Skeletal muscle satellite cell (primary cell): ENCODE measurements around the gene MTUS2.

Experiments used
- H3K27me3 ChIP-seq: 2 replicates; pipeline ENCODE4 v1.7.0; 2013; ENCODE audit warnings: low read length; ENCODE audit not compliant: control insufficient read depth, insufficient read depth
- H3K36me3 ChIP-seq: 2 replicates; pipeline ENCODE4 v1.7.0; 2013; ENCODE audit warnings: mild to moderate bottlenecking, control low read depth, low read length; ENCODE audit not compliant: insufficient read depth
- H3K4me1 ChIP-seq: 2 replicates; pipeline ENCODE4 v1.7.0; 2013; ENCODE audit warnings: low read length; ENCODE audit not compliant: control insufficient read depth, insufficient read depth
- H3K4me2 ChIP-seq: 2 replicates; pipeline ENCODE4 v1.7.0; 2013; ENCODE audit warnings: mild to moderate bottlenecking, low read length
- H3K4me3 ChIP-seq: 2 replicates; pipeline ENCODE4 v1.7.0; 2013; ENCODE audit warnings: low read length
- H3K9ac ChIP-seq: 2 replicates; pipeline ENCODE4 v1.7.0; 2013; ENCODE audit warnings: mild to moderate bottlenecking, low read depth, low read length, moderate library complexity
- H3K9me3 ChIP-seq: replicated peaks from 2 replicates; pipeline ENCODE4 v1.7.0; 2013; ENCODE audit warnings: mild to moderate bottlenecking, control low read depth, low read length

MTUS2 gene

DNA sequence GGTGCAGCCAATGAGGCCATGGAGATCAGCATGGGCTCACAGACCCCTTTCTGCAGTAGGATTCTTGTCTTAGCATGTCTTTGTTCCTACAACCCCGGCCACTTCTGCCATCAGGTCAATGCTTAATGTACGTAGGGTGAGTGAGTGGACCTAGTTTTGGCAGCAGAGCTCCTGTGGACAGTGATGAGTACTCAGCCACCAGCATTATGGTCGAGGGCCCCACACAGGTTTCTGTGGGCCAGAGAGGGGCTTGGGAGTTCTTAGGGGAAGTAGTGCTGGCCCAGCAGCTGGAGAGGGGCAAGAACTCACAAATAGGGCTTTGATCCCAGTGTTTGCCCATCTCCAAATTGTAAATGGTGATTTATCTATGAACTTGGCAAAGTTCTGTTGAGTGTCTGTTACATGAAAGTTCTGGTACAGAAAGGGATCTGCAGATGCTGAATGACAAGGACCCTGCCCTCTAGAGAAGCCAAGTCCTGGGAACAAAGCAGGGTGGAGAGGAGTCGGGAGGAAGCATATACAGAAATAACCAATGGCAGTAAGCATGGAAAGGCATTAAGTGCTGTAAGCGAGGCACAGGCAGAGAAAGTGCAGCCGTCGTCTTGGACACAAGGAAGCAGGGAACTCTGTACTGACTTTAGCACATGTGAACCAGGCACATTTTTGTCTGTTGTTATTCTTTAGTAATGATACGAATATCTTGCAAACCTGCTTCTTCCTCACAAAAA lies 185.1 kb downstream of the MTUS2 start:
- Histone ChIP-seq H3K9me3 (no peaks in the 10 kb centered on the region), H3K4me1 (no peaks in the 10 kb centered on the region), H3K4me3 (no peak overlapping the region), H3K9ac (no peak overlapping the region), H3K4me2 (no peak overlapping the region), H3K36me3 (no peaks in the 10 kb centered on the region), H3K27me3 (no peaks in the 10 kb centered on the region)

GRCh38 chr13:29005763-29006120 lies 185.6 kb downstream of the MTUS2 start:
- Histone ChIP-seq H3K9ac (no peak overlapping the region), H3K9me3 (no peaks in the 10 kb centered on the region), H3K36me3 (no peaks in the 10 kb centered on the region), H3K4me2 (no peak overlapping the region), H3K4me3 (no peak overlapping the region), H3K4me1 (no peaks in the 10 kb centered on the region), H3K27me3 (no peaks in the 10 kb centered on the region)

DNA sequence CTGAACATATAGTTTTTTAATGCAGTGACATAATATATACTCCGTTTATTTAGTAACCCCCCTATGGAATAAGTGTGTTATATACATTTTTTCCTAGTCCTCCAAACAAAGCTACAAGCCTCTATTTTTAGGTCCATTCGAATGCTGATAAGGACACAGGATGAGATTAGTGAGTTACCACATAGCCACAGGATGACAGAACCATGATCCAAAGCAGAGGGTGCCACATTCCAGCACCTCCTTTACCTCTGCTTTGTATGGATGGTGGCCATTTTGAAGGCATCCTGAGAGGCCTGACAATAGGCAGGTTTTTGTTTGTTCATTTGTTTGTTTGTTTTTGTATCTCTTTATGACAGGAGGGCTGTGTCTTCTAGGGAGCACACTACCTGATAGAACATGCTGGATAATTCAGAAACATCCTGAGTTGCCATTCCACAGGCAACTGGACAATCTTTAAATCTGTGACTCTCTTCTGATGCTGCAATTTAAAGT lies 186.3 kb downstream of the MTUS2 start:
- H3K9ac ChIP-seq, result no peak overlapping the region
- H3K36me3 ChIP-seq, result no peaks in the 10 kb centered on the region
- no peaks in the 10 kb centered on the region for H3K27me3 ChIP-seq
- H3K4me1 ChIP-seq, result no peaks in the 10 kb centered on the region
- H3K4me3 ChIP-seq, result no peak overlapping the region
- no peaks in the 10 kb centered on the region for H3K9me3 ChIP-seq
- H3K4me2 ChIP-seq, result no peak overlapping the region

- H3K4me1 ChIP-seq, result no peaks in the 10 kb centered on the region
- no peak overlapping the region for H3K4me2 ChIP-seq
- no peak overlapping the region for H3K4me3 ChIP-seq
- H3K9ac ChIP-seq, result no peak overlapping the region
- no peaks in the 10 kb centered on the region for H3K36me3 ChIP-seq
- no peaks in the 10 kb centered on the region for H3K9me3 ChIP-seq
- no peaks in the 10 kb centered on the region for H3K27me3 ChIP-seq
These were observed 188.2 kb downstream of the MTUS2 start for GRCh38 chr13:29008296-29008695.

DNA sequence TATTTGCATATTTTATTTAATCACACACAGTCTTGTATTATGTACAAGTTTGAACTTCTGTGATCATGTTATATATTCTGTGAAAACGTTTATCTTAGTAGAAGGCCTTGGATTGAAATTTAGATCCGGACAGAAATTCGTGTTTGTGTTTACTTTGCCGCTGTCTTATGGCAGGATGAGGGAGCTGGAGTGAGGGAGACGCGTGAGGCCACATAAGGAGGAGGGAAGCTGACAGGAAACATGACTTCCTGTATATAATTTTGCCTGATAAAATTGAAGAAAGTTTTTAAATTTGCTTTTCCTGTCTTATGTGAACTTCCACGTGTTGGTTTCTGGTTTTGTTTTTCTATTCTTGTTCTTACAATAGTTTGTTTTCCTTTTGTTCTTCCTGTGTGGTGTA lies 200.2 kb downstream of the MTUS2 start:
- Histone ChIP-seq H3K9ac (no peak overlapping the region), H3K36me3 (no peaks in the 10 kb centered on the region), H3K27me3 (no peaks in the 10 kb centered on the region), H3K4me1 (no peaks in the 10 kb centered on the region), H3K4me3 (no peak overlapping the region), H3K4me2 (no peak overlapping the region), H3K9me3 (no peaks in the 10 kb centered on the region)

GRCh38 chr13:29021311-29021710 lies 201.2 kb downstream of the MTUS2 start:
- Histone ChIP-seq H3K9ac (no peak overlapping the region), H3K4me3 (no peak overlapping the region), H3K4me2 (no peak overlapping the region), H3K36me3 (no peaks in the 10 kb centered on the region), H3K9me3 (no peaks in the 10 kb centered on the region), H3K4me1 (no peaks in the 10 kb centered on the region), H3K27me3 (no peaks in the 10 kb centered on the region)

GRCh38 chr13:29021717-29022116 lies 201.6 kb downstream of the MTUS2 start:
- H3K4me2 ChIP-seq, result no peak overlapping the region
- H3K9ac ChIP-seq, result no peak overlapping the region

GRCh38 chr13:29022410-29022809 lies 202.3 kb downstream of the MTUS2 start:
- Histone ChIP-seq H3K4me1 (no peaks in the 10 kb centered on the region), H3K36me3 (no peaks in the 10 kb centered on the region), H3K4me2 (no peak overlapping the region), H3K27me3 (no peaks in the 10 kb centered on the region), H3K9me3 (no peaks in the 10 kb centered on the region), H3K9ac (no peak overlapping the region), H3K4me3 (no peak overlapping the region)

More at GRCh38 chr13:29021717-29022116, 201.6 kb downstream of the MTUS2 start:
- Histone ChIP-seq H3K36me3 (no peaks in the 10 kb centered on the region), H3K4me1 (no peaks in the 10 kb centered on the region), H3K9me3 (no peaks in the 10 kb centered on the region), H3K27me3 (no peaks in the 10 kb centered on the region), H3K4me3 (no peak overlapping the region)

DNA sequence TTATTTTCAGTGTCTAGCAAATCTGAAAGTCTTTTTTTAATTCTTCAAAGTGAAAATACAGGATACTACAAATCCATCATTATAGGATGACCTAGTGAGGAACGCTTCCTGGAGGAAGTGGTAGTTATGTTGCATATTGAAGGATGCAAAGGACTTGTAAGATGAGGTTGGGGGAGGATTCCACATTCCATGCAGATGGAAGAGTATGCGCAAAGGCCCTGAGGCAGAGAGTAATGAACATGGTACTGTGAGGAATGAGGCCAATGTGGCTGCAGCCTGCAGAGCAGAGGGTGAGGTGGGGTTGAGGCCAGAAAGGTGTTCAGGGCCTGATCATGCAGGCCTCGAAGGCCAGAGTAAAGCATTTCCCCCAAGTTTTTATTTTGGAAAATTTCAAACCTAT lies 202.8 kb downstream of the MTUS2 start:
- no peaks in the 10 kb centered on the region for H3K4me1 ChIP-seq
- no peak overlapping the region for H3K4me2 ChIP-seq
- no peaks in the 10 kb centered on the region for H3K36me3 ChIP-seq
- H3K27me3 ChIP-seq, result no peaks in the 10 kb centered on the region
- H3K9me3 ChIP-seq, result no peaks in the 10 kb centered on the region
- H3K9ac ChIP-seq, result no peak overlapping the region
- no peak overlapping the region for H3K4me3 ChIP-seq

- Histone ChIP-seq H3K4me3 (no peak overlapping the region), H3K4me1 (no peaks in the 10 kb centered on the region), H3K9ac (no peak overlapping the region), H3K36me3 (no peaks in the 10 kb centered on the region), H3K4me2 (no peak overlapping the region), H3K9me3 (no peaks in the 10 kb centered on the region), H3K27me3 (no peaks in the 10 kb centered on the region)
These were observed 204.6 kb downstream of the MTUS2 start for GRCh38 chr13:29024783-29025182.

GRCh38 chr13:29028868-29029267 lies 208.7 kb downstream of the MTUS2 start:
- Histone ChIP-seq H3K4me2 (no peak overlapping the region), H3K36me3 (no peaks in the 10 kb centered on the region), H3K4me3 (no peak overlapping the region), H3K9ac (no peak overlapping the region), H3K27me3 (no peaks in the 10 kb centered on the region), H3K4me1 (no peaks in the 10 kb centered on the region), H3K9me3 (no peaks in the 10 kb centered on the region)

DNA sequence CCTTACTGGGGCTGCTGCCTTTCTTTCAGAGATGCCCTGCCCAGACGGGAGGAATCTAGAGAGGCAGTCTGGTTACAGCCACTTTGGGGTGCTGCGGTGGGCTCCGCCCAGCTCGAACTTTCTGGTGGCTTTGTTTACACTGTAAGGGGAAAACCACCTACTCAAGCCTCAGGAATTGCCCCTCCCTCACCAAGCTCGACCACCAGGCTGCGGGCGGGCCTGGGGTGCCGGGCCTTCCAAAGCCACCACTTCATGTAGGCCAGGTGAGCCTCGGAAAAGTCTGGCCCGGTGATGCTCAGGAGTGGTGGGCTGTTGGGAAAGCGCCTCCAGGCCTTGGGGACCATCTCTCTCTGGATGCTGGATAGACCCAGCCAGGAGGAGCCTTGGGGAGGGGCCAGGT lies 218.6 kb downstream of the MTUS2 start:
- H3K4me1 ChIP-seq, result no peaks in the 10 kb centered on the region
- H3K9me3 ChIP-seq, result no peaks in the 10 kb centered on the region
- no peak overlapping the region for H3K9ac ChIP-seq

More for the DNA sequence above, 218.6 kb downstream of the MTUS2 start:
- no peaks in the 10 kb centered on the region for H3K36me3 ChIP-seq
- H3K4me2 ChIP-seq, result no peak overlapping the region
- no peak overlapping the region for H3K4me3 ChIP-seq
- H3K27me3 ChIP-seq, result no peaks in the 10 kb centered on the region
